HG03439 (cell line): Measurements from ENCODE around the gene PWWP2B.

ENCODE experiments used
- ATAC-seq: cut with Tn5 transposase; IDR thresholded peaks from one replicate; pipeline ENCODE4 v1.9.1; 2021; ENCODE audit warnings: mild to moderate bottlenecking, moderate library complexity; ENCODE audit not compliant: unreplicated experiment

PWWP2B gene

DNA sequence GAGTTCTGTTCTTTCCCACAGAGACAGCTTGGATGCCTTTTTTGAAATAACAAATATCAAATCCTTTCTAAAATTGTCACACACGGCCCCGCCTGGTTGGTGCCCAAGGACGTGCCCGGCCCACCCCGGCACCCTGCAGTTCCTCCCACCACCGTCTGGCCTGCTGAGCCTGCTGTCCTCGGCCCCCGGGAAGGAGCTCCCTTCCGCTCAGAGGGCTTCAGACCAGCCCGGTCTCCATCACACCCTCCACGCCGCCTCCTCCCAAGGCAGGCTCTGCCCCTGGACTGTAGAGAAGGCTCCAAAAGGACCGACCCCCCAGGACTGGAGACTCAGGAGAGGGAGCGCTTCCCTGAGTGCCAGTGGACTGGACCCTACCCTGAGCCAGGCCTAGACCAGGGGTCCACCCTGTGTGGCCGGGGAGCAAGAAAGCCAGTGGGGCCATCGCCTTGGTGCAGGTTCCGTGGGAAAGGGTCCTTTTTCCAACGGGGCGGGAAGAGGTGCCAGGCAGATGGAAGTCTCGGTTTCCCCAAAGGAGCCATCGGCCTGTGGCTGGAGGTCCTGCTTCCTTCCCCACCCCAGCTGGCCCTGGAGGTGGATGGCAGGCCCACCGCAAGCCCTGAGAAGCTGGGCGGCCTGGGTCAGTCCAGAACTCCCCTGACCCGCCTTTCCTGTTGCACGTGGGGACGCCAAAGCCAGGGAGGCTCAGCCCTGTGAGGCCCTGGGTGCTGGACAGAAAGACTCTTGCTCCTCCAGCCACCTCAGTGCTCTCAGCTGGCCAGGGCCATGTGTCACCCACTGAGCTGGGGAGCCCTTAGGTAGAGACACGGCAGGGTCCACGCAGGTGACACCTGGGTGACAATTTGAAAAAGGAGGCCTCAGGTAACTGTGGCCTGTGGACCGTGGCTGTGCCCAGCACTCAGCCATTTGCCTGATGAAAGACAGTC is 69.8 kb downstream of the PWWP2B start:
- ATAC-seq = no peak
